GM23338 (cell line): ENCODE data around the gene PPM1H. TPM values are rescaled to one million over a fixed set of nuclear protein-coding genes. Genes with fewer than 3 reads are reported as not detected.

Source experiments
- ATAC-seq: fragments of 200-7000 bp; cut with Tn5 transposase; 3 replicates; pipeline ENCODE4 v1.9.1; 2020
- DNase-seq: peaks from one replicate; pipeline ENCODE4 v3.0.0-alpha.2; 2015; ENCODE audit warnings: low spot score
- H2AFZ ChIP-seq: fragments of 200-600 bp; sonication (generic); 2 replicates; pipeline ENCODE4 v1.8.0; 2016; ENCODE audit warnings: antibody characterized with exemption, mild to moderate bottlenecking, moderate library complexity
- H3F3A ChIP-seq: fragments of 200-600 bp; sonication (generic); replicated peaks from 2 replicates; pipeline ENCODE4 v1.8.0; 2017; ENCODE audit warnings: antibody characterized with exemption, mixed run types, low read depth
- H3K27ac ChIP-seq: fragments of 200-600 bp; sonication (generic); 2 replicates; pipeline ENCODE4 v1.6.1; 2016; ENCODE audit warnings: low read depth
- H3K27me3 ChIP-seq: fragments of 200-600 bp; sonication (generic); 2 replicates; pipeline ENCODE4 v1.8.0; 2016; ENCODE audit warnings: mild to moderate bottlenecking, mixed run types, moderate library complexity; ENCODE audit not compliant: insufficient read depth
- H3K36me3 ChIP-seq: fragments of 200-600 bp; sonication (generic); 2 replicates; pipeline ENCODE4 v1.8.0; 2016; ENCODE audit warnings: mild to moderate bottlenecking; ENCODE audit not compliant: insufficient read depth
- H3K4me1 ChIP-seq: fragments of 200-600 bp; sonication (generic); 2 replicates; pipeline ENCODE4 v1.8.0; 2016; ENCODE audit warnings: mild to moderate bottlenecking, moderate library complexity; ENCODE audit not compliant: insufficient read depth
- H3K4me2 ChIP-seq: fragments of 200-600 bp; sonication (generic); 2 replicates; pipeline ENCODE4 v1.7.1; 2017; ENCODE audit warnings: mixed run types
- H3K4me3 ChIP-seq: fragments of 200-600 bp; sonication (generic); 2 replicates; pipeline ENCODE4 v1.6.1; 2016; ENCODE audit warnings: mixed run types
- H3K79me2 ChIP-seq: fragments of 200-600 bp; sonication (generic); replicated peaks from 2 replicates; pipeline ENCODE4 v1.8.0; 2017; ENCODE audit warnings: mild to moderate bottlenecking; ENCODE audit not compliant: insufficient read depth
- H3K9me2 ChIP-seq: fragments of 200-600 bp; sonication (generic); 2 replicates; pipeline ENCODE4 v1.8.0; 2017; ENCODE audit not compliant: insufficient read depth
- H4K20me1 ChIP-seq: fragments of 200-600 bp; sonication (generic); replicated peaks from 2 replicates; pipeline ENCODE4 v1.8.0; 2017; ENCODE audit warnings: mild to moderate bottlenecking; ENCODE audit not compliant: insufficient read depth
- H3K27ac Mint-ChIP-seq: 2 replicates; pipeline ENCODE4 v1.8.0; 2020; ENCODE audit warnings: inconsistent platforms, mild to moderate bottlenecking, moderate library complexity, mixed read lengths
- H3K27me3 Mint-ChIP-seq: 3 replicates; pipeline ENCODE4 v1.8.0; 2022; ENCODE audit warnings: low read depth, mild to moderate bottlenecking, moderate library complexity, mixed read lengths, inconsistent platforms; ENCODE audit not compliant: insufficient read depth, poor library complexity
- H3K36me3 Mint-ChIP-seq: 3 replicates; pipeline ENCODE4 v1.8.0; 2021; ENCODE audit warnings: low read depth, mild to moderate bottlenecking, inconsistent platforms, moderate library complexity, mixed read lengths
- H3K4me1 Mint-ChIP-seq: 3 replicates; pipeline ENCODE4 v1.8.0; 2020; ENCODE audit warnings: mild to moderate bottlenecking, inconsistent platforms, mixed read lengths
- H3K4me3 Mint-ChIP-seq: 3 replicates; pipeline ENCODE4 v1.8.0; 2021; ENCODE audit warnings: moderate library complexity, mild to moderate bottlenecking, inconsistent platforms, mixed read lengths
- H3K9me3 Mint-ChIP-seq: 3 replicates; pipeline ENCODE4 v1.8.0; 2020; ENCODE audit warnings: moderate library complexity, mild to moderate bottlenecking, inconsistent platforms, mixed read lengths
- CREB1 ChIP-seq: fragments of 250-450 bp; sonication (Bioruptor Pico); IDR thresholded peaks from 2 replicates; pipeline ENCODE4 v1.5.0; 2020; ENCODE audit warnings: low read depth, mild to moderate bottlenecking, moderate library complexity
- EZH2 ChIP-seq: fragments of 200-600 bp; sonication (generic); IDR thresholded peaks from one replicate; pipeline ENCODE4 v1.8.0; 2017; ENCODE audit warnings: antibody characterized with exemption, mild to moderate bottlenecking, low read depth; ENCODE audit not compliant: unreplicated experiment
- JUNB ChIP-seq: IDR thresholded peaks from one replicate; pipeline ENCODE4 v1.6.1; 2016; ENCODE audit warnings: antibody characterized with exemption; ENCODE audit not compliant: unreplicated experiment
- NANOG ChIP-seq: IDR thresholded peaks from 2 replicates; pipeline ENCODE4 v1.6.1; 2016; ENCODE audit warnings: antibody characterized with exemption, borderline replicate concordance
- POLR2AphosphoS5 ChIP-seq: IDR thresholded peaks from 2 replicates; pipeline ENCODE4 v1.6.1; 2016; ENCODE audit warnings: antibody characterized with exemption, low read depth
- ZNF331 ChIP-seq: fragments of 250-450 bp; sonication (Bioruptor Pico); IDR thresholded peaks from 2 replicates; pipeline ENCODE4 v1.5.0; 2020; ENCODE audit warnings: low read depth, mild to moderate bottlenecking, moderate library complexity
- polyA plus RNA-seq: library from polyadenylated mRNA; unstranded; fragments of >200 nt; fragmentation: Nextera tagmentation; extraction: Ambion mirVana; gene quantifications from 2 replicates; pipeline ENCODE4 v1.2.1, GENCODE V29; 2016
- total RNA-seq: library from RNA; depleted of rRNA; stranded (reverse); fragments of >200 nt; shearing (Covaris generic); gene quantifications from 2 replicates; pipeline ENCODE4 v1.2.3, GENCODE V29; 2014
- TF ChIP-seq, protein P1 (sequence below): fragments of 250-450 bp; sonication (Bioruptor Pico); IDR thresholded peaks from 2 replicates; pipeline ENCODE4 v1.5.0; 2020; ENCODE audit warnings: mild to moderate bottlenecking, moderate library complexity

PPM1H gene
- total and polyA plus RNA-seq, 2 experiments from 2014 or later: 11.4 to 41.2 TPM

DNA sequence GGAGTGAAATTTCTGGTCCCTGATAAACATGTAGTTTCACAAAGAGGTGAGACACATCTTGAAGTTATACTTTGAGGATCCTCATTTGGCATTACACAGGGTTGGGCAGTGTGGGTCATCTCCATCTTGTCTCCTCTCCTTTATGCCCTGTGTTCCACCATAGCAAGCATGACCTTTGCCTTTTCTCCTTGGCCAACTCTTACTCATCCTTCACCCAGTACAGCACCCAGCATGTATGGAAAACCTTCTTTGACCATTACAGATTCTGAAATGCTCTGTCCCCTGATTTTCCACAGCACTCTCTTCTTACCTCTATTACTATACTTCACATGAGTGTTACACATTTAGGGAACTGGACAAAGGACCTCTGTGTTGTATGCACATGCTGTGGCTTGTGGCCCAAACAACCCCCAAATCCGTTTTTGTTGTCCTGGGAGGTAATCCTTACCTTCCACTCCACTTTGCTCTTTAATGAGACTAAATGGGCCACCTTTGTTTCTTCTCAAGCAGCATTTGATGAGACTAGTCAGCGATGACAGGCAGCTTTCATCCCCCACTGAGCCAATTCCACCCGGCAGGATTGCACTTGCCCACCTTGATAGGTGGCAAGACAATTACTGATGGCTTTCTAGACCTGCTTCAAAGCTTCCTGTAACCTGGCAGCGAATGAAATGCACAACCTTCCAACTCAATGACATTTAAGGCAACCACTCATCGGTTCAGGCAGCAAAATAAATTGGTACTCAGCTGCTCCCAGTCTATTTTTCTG, 304.8 kb downstream of the PPM1H start:
- no peak overlapping the region for H3K27ac Mint-ChIP-seq
- Histone ChIP-seq H3K9me2 (no peaks in the 10 kb centered on the region), H3K4me2 (peak overlapping the region; percentile 49), H3K36me3 (no peaks in the 10 kb centered on the region), H3K4me3 (0 out of 2 replicates have a peak overlapping the region, but pooled peaks have one; percentile 2), H3K79me2 (no peaks in the 10 kb centered on the region), H2AFZ (no peak overlapping the region), H4K20me1 (no peaks in the 10 kb centered on the region), H3F3A (no peaks in the 10 kb centered on the region; the same call in 1 of the 2 replicates), H3K27ac (no peak overlapping the region), H3K4me1 (peaks cover 56% of the 10 kb centered on the region), H3K27me3 (peaks cover 30% of the 10 kb centered on the region)
- peaks cover 36% of the 10 kb centered on the region for H3K27me3 Mint-ChIP-seq
- peak overlapping the region; percentile 3; the same call in 1 of the 3 replicates for H3K4me3 Mint-ChIP-seq
- H3K9me3 Mint-ChIP-seq: no peaks in the 10 kb centered on the region
- peaks cover 56% of the 10 kb centered on the region for H3K4me1 Mint-ChIP-seq
- no peaks in the 10 kb centered on the region; the same call in 2 of the 3 replicates for H3K36me3 Mint-ChIP-seq
- no peak for DNase-seq
- ATAC-seq: no peak
- TF ChIP-seq, protein P1, sequence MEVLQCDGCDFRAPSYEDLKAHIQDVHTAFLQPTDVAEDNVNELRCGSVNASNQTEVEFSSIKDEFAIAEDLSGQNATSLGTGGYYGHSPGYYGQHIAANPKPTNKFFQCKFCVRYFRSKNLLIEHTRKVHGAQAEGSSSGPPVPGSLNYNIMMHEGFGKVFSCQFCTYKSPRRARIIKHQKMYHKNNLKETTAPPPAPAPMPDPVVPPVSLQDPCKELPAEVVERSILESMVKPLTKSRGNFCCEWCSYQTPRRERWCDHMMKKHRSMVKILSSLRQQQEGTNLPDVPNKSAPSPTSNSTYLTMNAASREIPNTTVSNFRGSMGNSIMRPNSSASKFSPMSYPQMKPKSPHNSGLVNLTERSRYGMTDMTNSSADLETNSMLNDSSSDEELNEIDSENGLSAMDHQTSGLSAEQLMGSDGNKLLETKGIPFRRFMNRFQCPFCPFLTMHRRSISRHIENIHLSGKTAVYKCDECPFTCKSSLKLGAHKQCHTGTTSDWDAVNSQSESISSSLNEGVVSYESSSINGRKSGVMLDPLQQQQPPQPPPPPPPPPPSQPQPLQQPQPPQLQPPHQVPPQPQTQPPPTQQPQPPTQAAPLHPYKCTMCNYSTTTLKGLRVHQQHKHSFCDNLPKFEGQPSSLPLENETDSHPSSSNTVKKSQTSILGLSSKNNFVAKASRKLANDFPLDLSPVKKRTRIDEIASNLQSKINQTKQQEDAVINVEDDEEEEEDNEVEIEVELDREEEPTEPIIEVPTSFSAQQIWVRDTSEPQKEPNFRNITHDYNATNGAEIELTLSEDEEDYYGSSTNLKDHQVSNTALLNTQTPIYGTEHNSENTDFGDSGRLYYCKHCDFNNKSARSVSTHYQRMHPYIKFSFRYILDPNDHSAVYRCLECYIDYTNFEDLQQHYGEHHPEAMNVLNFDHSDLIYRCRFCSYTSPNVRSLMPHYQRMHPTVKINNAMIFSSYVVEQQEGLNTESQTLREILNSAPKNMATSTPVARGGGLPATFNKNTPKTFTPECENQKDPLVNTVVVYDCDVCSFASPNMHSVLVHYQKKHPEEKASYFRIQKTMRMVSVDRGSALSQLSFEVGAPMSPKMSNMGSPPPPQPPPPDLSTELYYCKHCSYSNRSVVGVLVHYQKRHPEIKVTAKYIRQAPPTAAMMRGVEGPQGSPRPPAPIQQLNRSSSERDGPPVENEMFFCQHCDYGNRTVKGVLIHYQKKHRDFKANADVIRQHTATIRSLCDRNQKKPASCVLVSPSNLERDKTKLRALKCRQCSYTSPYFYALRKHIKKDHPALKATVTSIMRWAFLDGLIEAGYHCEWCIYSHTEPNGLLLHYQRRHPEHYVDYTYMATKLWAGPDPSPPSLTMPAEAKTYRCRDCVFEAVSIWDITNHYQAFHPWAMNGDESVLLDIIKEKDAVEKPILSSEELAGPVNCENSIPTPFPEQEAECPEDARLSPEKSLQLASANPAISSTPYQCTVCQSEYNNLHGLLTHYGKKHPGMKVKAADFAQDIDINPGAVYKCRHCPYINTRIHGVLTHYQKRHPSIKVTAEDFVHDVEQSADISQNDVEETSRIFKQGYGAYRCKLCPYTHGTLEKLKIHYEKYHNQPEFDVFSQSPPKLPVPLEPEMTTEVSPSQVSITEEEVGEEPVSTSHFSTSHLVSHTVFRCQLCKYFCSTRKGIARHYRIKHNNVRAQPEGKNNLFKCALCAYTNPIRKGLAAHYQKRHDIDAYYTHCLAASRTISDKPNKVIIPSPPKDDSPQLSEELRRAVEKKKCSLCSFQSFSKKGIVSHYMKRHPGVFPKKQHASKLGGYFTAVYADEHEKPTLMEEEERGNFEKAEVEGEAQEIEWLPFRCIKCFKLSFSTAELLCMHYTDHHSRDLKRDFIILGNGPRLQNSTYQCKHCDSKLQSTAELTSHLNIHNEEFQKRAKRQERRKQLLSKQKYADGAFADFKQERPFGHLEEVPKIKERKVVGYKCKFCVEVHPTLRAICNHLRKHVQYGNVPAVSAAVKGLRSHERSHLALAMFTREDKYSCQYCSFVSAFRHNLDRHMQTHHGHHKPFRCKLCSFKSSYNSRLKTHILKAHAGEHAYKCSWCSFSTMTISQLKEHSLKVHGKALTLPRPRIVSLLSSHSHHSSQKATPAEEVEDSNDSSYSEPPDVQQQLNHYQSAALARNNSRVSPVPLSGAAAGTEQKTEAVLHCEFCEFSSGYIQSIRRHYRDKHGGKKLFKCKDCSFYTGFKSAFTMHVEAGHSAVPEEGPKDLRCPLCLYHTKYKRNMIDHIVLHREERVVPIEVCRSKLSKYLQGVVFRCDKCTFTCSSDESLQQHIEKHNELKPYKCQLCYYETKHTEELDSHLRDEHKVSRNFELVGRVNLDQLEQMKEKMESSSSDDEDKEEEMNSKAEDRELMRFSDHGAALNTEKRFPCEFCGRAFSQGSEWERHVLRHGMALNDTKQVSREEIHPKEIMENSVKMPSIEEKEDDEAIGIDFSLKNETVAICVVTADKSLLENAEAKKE (CRISPR knock-in tag): 0 out of 2 replicates have a peak, but pooled peaks have one; percentile 18
- TF ChIP-seq EZH2: no peak

DNA sequence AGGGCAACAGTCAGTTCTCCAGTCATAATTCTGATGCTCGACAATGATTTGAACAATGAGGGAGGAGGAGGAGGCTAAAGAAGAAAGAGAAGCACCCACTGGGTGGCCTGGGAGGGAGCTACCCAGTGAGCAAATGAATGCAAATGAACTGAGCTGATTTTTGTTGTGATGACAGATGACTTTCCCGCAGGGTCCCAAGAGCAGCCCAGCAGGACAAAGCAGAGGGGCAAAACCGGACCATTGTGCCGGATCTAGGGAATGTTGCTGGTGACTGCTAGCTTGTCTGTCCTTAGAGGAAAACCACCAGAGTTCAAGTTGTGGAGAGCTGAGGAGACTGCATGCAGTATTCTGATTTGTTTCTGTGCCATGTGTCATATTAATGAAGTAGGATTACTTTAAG, 305.5 kb downstream of the PPM1H start:
- peaks cover 53% of the 10 kb centered on the region for H3K4me1 Mint-ChIP-seq
- TF ChIP-seq POLR2AphosphoS5 (no peak), JUNB (no peak), NANOG (peak; percentile 9; the same call in 1 of the 2 replicates), CREB1 (peak; percentile 46; the same call in 1 of the 2 replicates), ZNF331 (CRISPR knock-in tag) (no peak)

More for the DNA sequence above, 305.5 kb downstream of the PPM1H start:
- Histone ChIP-seq H3K4me2 (peak overlapping the region; percentile 49), H4K20me1 (no peaks in the 10 kb centered on the region), H3K27ac (no peak overlapping the region), H2AFZ (no peak overlapping the region), H3K4me3 (0 out of 2 replicates have a peak overlapping the region, but pooled peaks have one; percentile 2), H3K9me2 (no peaks in the 10 kb centered on the region), H3F3A (no peaks in the 10 kb centered on the region; the same call in 1 of the 2 replicates), H3K27me3 (peaks cover 30% of the 10 kb centered on the region), H3K4me1 (peaks cover 56% of the 10 kb centered on the region), H3K79me2 (no peaks in the 10 kb centered on the region), H3K36me3 (no peaks in the 10 kb centered on the region)
- ATAC-seq (peak; percentile 51), DNase-seq (peak; percentile 42)
- H3K27me3 Mint-ChIP-seq: peaks cover 36% of the 10 kb centered on the region
- H3K27ac Mint-ChIP-seq: no peak overlapping the region
- H3K9me3 Mint-ChIP-seq: no peaks in the 10 kb centered on the region
- peak overlapping the region; percentile 19; the same call in 2 of the 3 replicates for H3K4me3 Mint-ChIP-seq
- H3K36me3 Mint-ChIP-seq: no peaks in the 10 kb centered on the region; the same call in 2 of the 3 replicates
